SK-N-SH (cell line): Measurements from ENCODE around the gene WWOX.

Experiments used
- EP300 ChIP-seq, 2 experiments: IDR thresholded peaks; 2 replicates each; pipeline versions ENCODE4 v1.4.0 to v1.6.1; 2012; ENCODE audit warnings: borderline replicate concordance in 1 of 2, low read depth in 1 of 2, low read length in 1 of 2
- POLR2AphosphoS5 ChIP-seq: IDR thresholded peaks from 2 replicates; pipeline ENCODE4 v1.6.1; 2012; ENCODE audit warnings: low read depth, low read length
- RAD21 ChIP-seq: IDR thresholded peaks from 2 replicates; pipeline ENCODE4 v1.6.1; 2012; ENCODE audit warnings: mild to moderate bottlenecking, low read length
- SMC3 ChIP-seq: IDR thresholded peaks from 2 replicates; pipeline ENCODE4 v1.6.1; 2012; ENCODE audit warnings: low read depth, low read length, improper control_type of control experiment
- TAF1 ChIP-seq: IDR thresholded peaks from 2 replicates; pipeline ENCODE4 v1.6.1; 2012; ENCODE audit warnings: low read depth, mild to moderate bottlenecking, low read length, moderate library complexity, borderline replicate concordance
- TCF12 ChIP-seq: IDR thresholded peaks from 2 replicates; pipeline ENCODE4 v1.4.0; 2012
- YY1 ChIP-seq: IDR thresholded peaks from 2 replicates; pipeline ENCODE4 v1.4.0; 2012; ENCODE audit warnings: low read depth, mild to moderate bottlenecking
- TF ChIP-seq, protein P1 (sequence below): fragments of 200-600 bp; sonication (generic); IDR thresholded peaks from 2 replicates; pipeline ENCODE4 v1.6.1; 2017; ENCODE audit warnings: antibody characterized with exemption, mild to moderate bottlenecking, moderate library complexity
- TF ChIP-seq, protein P2 (sequence below): IDR thresholded peaks from 2 replicates; pipeline ENCODE4 v1.6.1; 2012; ENCODE audit warnings: mild to moderate bottlenecking, low read depth, low read length, moderate library complexity
- TF ChIP-seq, protein P3 (sequence below): IDR thresholded peaks from 2 replicates; pipeline ENCODE4; 2012

GRCh38 chr16:78105517-78105916 is 6.1 kb downstream of the WWOX start:
- TF ChIP-seq RAD21 (no peak), TCF12 (no peak), POLR2AphosphoS5 (no peak), EP300 (IDR thresholded peaks at IDR 0.05; ENCODE audit: borderline replicate concordance in 1 of 2, low read depth in 1 of 2, low read length in 1 of 2) (no peak), TAF1 (no peak), YY1 (no peak), SMC3 (no peak)
- TF ChIP-seq, protein P1, sequence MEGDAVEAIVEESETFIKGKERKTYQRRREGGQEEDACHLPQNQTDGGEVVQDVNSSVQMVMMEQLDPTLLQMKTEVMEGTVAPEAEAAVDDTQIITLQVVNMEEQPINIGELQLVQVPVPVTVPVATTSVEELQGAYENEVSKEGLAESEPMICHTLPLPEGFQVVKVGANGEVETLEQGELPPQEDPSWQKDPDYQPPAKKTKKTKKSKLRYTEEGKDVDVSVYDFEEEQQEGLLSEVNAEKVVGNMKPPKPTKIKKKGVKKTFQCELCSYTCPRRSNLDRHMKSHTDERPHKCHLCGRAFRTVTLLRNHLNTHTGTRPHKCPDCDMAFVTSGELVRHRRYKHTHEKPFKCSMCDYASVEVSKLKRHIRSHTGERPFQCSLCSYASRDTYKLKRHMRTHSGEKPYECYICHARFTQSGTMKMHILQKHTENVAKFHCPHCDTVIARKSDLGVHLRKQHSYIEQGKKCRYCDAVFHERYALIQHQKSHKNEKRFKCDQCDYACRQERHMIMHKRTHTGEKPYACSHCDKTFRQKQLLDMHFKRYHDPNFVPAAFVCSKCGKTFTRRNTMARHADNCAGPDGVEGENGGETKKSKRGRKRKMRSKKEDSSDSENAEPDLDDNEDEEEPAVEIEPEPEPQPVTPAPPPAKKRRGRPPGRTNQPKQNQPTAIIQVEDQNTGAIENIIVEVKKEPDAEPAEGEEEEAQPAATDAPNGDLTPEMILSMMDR = no peak
- TF ChIP-seq, protein P2, sequence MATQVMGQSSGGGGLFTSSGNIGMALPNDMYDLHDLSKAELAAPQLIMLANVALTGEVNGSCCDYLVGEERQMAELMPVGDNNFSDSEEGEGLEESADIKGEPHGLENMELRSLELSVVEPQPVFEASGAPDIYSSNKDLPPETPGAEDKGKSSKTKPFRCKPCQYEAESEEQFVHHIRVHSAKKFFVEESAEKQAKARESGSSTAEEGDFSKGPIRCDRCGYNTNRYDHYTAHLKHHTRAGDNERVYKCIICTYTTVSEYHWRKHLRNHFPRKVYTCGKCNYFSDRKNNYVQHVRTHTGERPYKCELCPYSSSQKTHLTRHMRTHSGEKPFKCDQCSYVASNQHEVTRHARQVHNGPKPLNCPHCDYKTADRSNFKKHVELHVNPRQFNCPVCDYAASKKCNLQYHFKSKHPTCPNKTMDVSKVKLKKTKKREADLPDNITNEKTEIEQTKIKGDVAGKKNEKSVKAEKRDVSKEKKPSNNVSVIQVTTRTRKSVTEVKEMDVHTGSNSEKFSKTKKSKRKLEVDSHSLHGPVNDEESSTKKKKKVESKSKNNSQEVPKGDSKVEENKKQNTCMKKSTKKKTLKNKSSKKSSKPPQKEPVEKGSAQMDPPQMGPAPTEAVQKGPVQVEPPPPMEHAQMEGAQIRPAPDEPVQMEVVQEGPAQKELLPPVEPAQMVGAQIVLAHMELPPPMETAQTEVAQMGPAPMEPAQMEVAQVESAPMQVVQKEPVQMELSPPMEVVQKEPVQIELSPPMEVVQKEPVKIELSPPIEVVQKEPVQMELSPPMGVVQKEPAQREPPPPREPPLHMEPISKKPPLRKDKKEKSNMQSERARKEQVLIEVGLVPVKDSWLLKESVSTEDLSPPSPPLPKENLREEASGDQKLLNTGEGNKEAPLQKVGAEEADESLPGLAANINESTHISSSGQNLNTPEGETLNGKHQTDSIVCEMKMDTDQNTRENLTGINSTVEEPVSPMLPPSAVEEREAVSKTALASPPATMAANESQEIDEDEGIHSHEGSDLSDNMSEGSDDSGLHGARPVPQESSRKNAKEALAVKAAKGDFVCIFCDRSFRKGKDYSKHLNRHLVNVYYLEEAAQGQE = no peak
- TF ChIP-seq, protein P3, sequence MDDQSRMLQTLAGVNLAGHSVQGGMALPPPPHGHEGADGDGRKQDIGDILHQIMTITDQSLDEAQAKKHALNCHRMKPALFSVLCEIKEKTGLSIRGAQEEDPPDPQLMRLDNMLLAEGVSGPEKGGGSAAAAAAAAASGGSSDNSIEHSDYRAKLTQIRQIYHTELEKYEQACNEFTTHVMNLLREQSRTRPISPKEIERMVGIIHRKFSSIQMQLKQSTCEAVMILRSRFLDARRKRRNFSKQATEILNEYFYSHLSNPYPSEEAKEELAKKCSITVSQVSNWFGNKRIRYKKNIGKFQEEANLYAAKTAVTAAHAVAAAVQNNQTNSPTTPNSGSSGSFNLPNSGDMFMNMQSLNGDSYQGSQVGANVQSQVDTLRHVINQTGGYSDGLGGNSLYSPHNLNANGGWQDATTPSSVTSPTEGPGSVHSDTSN = no peak
